ENCODE results near the gene DGCR6L. TPM values are rescaled to one million over a fixed set of nuclear protein-coding genes. Genes with fewer than 3 reads are reported as not detected.

Gene DGCR6L
- total RNA-seq, 2 experiments from 2014 or later = 22.5 to 37.8 TPM

GRCh38 chr22:20291604-20292063, 28.2 kb downstream of the DGCR6L start:
- no peak overlapping the region for H3K27ac ChIP-seq (ENCODE audit: low read depth, low read length, poor library complexity, severe bottlenecking)
- H3K4me3 ChIP-seq (ENCODE audit: low read depth, low read length, poor library complexity, severe bottlenecking) = no peak overlapping the region
- H3K79me2 ChIP-seq (ENCODE audit: insufficient read depth, low read depth, low read length) = no peaks in the 10 kb centered on the region
- ChIA-PET CTCF (ENCODE audit: unreplicated experiment) (no interaction called here), POLR2A (interaction anchor here (0.6 kb wide), 1 partner anchor 382 kb away, joined by 3 read pairs; no protein-coding TSS in a partner anchor)
- H3K9me3 ChIP-seq (ENCODE audit: low read length) = no peaks in the 10 kb centered on the region
- no peak overlapping the region for H2AFZ ChIP-seq (ENCODE audit: low read length)
- no peak for DNase-seq (ENCODE audit: low spot score)
- no peaks in the 10 kb centered on the region for H3K36me3 ChIP-seq (ENCODE audit: insufficient read depth, low read length)
- H3K4me1 ChIP-seq (ENCODE audit: insufficient read depth, low read length, poor library complexity, severe bottlenecking) = no peaks in the 10 kb centered on the region
- intact Hi-C loops (cut with micrococcal nuclease; ENCODE audit: unreplicated experiment) = no loop called here
- BruUV-seq (replicated peaks) = no TSS peak
- H3K9me2 ChIP-seq (ENCODE audit: insufficient read depth, low read length) = no peaks in the 10 kb centered on the region
- no peaks in the 10 kb centered on the region for H4K20me1 ChIP-seq (ENCODE audit: insufficient read depth, low read length)
- no peak for TF ChIP-seq EZH2phosphoT487 (IDR thresholded peaks at IDR 0.05; ENCODE audit: borderline replicate concordance, low read depth, low read length)
- TF ChIP-seq, protein P1, sequence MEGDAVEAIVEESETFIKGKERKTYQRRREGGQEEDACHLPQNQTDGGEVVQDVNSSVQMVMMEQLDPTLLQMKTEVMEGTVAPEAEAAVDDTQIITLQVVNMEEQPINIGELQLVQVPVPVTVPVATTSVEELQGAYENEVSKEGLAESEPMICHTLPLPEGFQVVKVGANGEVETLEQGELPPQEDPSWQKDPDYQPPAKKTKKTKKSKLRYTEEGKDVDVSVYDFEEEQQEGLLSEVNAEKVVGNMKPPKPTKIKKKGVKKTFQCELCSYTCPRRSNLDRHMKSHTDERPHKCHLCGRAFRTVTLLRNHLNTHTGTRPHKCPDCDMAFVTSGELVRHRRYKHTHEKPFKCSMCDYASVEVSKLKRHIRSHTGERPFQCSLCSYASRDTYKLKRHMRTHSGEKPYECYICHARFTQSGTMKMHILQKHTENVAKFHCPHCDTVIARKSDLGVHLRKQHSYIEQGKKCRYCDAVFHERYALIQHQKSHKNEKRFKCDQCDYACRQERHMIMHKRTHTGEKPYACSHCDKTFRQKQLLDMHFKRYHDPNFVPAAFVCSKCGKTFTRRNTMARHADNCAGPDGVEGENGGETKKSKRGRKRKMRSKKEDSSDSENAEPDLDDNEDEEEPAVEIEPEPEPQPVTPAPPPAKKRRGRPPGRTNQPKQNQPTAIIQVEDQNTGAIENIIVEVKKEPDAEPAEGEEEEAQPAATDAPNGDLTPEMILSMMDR (conservative IDR thresholded peaks at IDR 0.05; ENCODE audit: low read length) = no peak
- H3K4me2 ChIP-seq (ENCODE audit: low read length) = no peak overlapping the region

GRCh38 chr22:20291249-20291586, 28.6 kb downstream of the DGCR6L start:
- CTCF ChIA-PET (ENCODE audit: unreplicated experiment) = no interaction called here
- no TSS peak for BruUV-seq (replicated peaks)
- H3K4me2 ChIP-seq (ENCODE audit: low read length) = no peak overlapping the region
- H3K9me2 ChIP-seq (ENCODE audit: insufficient read depth, low read length) = no peaks in the 10 kb centered on the region
- TF ChIP-seq EZH2phosphoT487 (IDR thresholded peaks at IDR 0.05; ENCODE audit: borderline replicate concordance, low read depth, low read length) = no peak
- TF ChIP-seq, protein P1 (conservative IDR thresholded peaks at IDR 0.05; ENCODE audit: low read length) = no peak
- no peaks in the 10 kb centered on the region for H3K4me1 ChIP-seq (ENCODE audit: insufficient read depth, low read length, poor library complexity, severe bottlenecking)
- no peaks in the 10 kb centered on the region for H3K9me3 ChIP-seq (ENCODE audit: low read length)
- no peak for DNase-seq (ENCODE audit: low spot score)
- H4K20me1 ChIP-seq (ENCODE audit: insufficient read depth, low read length) = no peaks in the 10 kb centered on the region
- H2AFZ ChIP-seq (ENCODE audit: low read length) = no peak overlapping the region
- no peak overlapping the region for H3K27ac ChIP-seq (ENCODE audit: low read depth, low read length, poor library complexity, severe bottlenecking)
- no peak overlapping the region for H3K4me3 ChIP-seq (ENCODE audit: low read depth, low read length, poor library complexity, severe bottlenecking)
- no peaks in the 10 kb centered on the region for H3K36me3 ChIP-seq (ENCODE audit: insufficient read depth, low read length)
- POLR2A ChIA-PET = no interaction called here
- no peaks in the 10 kb centered on the region for H3K79me2 ChIP-seq (ENCODE audit: insufficient read depth, low read depth, low read length)
- intact Hi-C loops (cut with micrococcal nuclease; ENCODE audit: unreplicated experiment) = no loop called here

DNA sequence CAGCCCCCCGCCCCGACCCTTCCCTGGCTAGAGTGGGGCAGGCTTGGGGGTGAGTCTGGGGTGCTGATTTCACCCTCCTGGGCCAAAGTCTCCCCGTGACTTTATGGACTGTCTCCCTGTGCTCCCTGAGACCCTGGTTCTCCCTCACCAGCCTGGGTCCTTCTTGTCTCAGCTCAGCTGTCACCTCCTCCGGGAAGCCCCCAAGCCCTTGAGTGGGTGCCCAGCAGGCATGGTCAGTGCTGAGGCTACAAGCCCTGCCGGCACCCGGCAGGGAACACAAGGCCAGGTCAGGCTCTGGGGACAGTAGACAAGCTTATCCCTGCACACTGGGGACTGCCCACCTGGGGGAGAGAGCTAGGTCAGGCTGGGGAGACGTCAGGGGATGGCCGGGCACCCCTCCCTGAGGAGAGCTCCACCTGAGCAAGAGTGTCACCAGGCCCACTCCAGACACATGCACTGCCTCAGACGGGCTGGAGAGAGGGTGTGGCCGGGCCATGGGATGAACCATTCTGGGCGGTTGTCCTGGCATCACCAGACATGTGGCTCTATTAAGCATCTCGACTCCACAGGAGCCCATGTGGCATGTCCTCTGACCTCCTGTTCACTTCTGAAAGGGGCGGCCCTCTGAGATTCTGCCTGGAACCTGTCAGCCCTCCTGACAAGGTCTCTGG, 29.1 kb downstream of the DGCR6L start:
- Histone ChIP-seq H3K9me2 (ENCODE audit: insufficient read depth, low read length) (no peaks in the 10 kb centered on the region), H3K79me2 (ENCODE audit: insufficient read depth, low read depth, low read length) (no peaks in the 10 kb centered on the region), H3K4me1 (ENCODE audit: insufficient read depth, low read length, poor library complexity, severe bottlenecking) (no peaks in the 10 kb centered on the region), H3K4me3 (ENCODE audit: low read depth, low read length, poor library complexity, severe bottlenecking) (no peak overlapping the region), H3K4me2 (ENCODE audit: low read length) (no peak overlapping the region), H3K36me3 (ENCODE audit: insufficient read depth, low read length) (no peaks in the 10 kb centered on the region), H4K20me1 (ENCODE audit: insufficient read depth, low read length) (no peaks in the 10 kb centered on the region), H2AFZ (ENCODE audit: low read length) (no peak overlapping the region), H3K9me3 (ENCODE audit: low read length) (no peaks in the 10 kb centered on the region), H3K27ac (ENCODE audit: low read depth, low read length, poor library complexity, severe bottlenecking) (no peak overlapping the region)
- no peak for DNase-seq (ENCODE audit: low spot score)
- TF ChIP-seq, protein P1 (conservative IDR thresholded peaks at IDR 0.05; ENCODE audit: low read length) = no peak
- ChIA-PET POLR2A (no interaction called here), CTCF (ENCODE audit: unreplicated experiment) (no interaction called here)
- intact Hi-C loops (cut with micrococcal nuclease; ENCODE audit: unreplicated experiment) = no loop called here
- no TSS peak for BruUV-seq (replicated peaks)

Measured in OCI-LY7 (cell line).